ENCODE measurements around the gene INO80. TPM values are rescaled to one million over a fixed set of nuclear protein-coding genes. Genes with fewer than 3 reads are reported as not detected.

INO80 gene
- total and polyA plus RNA-seq, 2 donors (not counting 3 experiments of a cell fraction or from before 2014, with no cell fraction given): 5.7 to 29.1 TPM

DNA sequence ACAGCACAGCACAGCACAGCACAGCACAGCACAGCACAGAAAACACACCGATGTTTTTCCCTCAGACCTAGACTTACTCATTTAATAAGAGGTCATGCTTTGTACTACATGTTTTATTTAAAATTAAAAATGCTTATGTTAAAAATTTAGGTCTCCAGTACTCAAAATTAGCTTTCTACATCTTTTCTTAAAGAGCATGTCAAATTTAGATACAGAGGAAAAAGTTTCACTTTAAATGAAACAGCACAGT lies 84.1 kb downstream of the INO80 start:
- intact Hi-C loops (cut with micrococcal nuclease): no loop called here
- Histone ChIP-seq H3K36me3 (ENCODE audit: control insufficient read depth in 2 of 2, extremely low read depth in 1 of 2, insufficient read depth in 2 of 2, low read length in 2 of 2) (peaks cover 0 to 10% of the 10 kb centered on the region in 2 experiments), H2AFZ (ENCODE audit: low read depth, low read length) (no peak overlapping the region), H3K27ac (ENCODE audit: insufficient read depth, low read depth, low read length) (no peak overlapping the region), H3K9me3 (replicated peaks; ENCODE audit: control insufficient read depth, insufficient read depth, low read length) (no peaks in the 10 kb centered on the region), H3K4me1 (ENCODE audit: control insufficient read depth, extremely low read depth, insufficient read depth, low read length) (no peaks in the 10 kb centered on the region), H3K79me2 (ENCODE audit: control insufficient read depth, insufficient read depth, low read length) (peaks cover 4% of the 10 kb centered on the region), H3K9ac (replicated peaks; ENCODE audit: extremely low read depth, insufficient read depth, low read length) (no peak overlapping the region), H3K27me3 (ENCODE audit: control insufficient read depth in 2 of 2, insufficient read depth in 2 of 2, low read length in 2 of 2) (no peaks in the 10 kb centered on the region), H3K4me2 (ENCODE audit: insufficient read depth, low read length) (no peak overlapping the region), H3K4me3 (replicated peaks in 1 of 3; ENCODE audit: insufficient read depth in 1 of 3, low read depth in 1 of 3, low read length in 3 of 3) (no peak overlapping the region), H3K9me1 (replicated peaks; ENCODE audit: control insufficient read depth, extremely low read depth, insufficient read depth, low read length) (no peaks in the 10 kb centered on the region), H4K20me1 (replicated peaks; ENCODE audit: control insufficient read depth, extremely low read depth, insufficient read depth, low read length) (no peaks in the 10 kb centered on the region)
- ChIA-PET POLR2A (no interaction called here), CTCF (interaction anchor here (0.7 to 18.2 kb wide), 3 partner anchors 13 to 137 kb away, joined by 3 to 405 read pairs (median 3); no protein-coding TSS in a partner anchor)
- dilution Hi-C loops (cut with MboI; ENCODE audit: extremely low pct_ligation_motif_present, low sequenced_read_pairs): no loop called here
- TF ChIP-seq JUN (IDR thresholded peaks at IDR 0.05; ENCODE audit: borderline replicate concordance, insufficient read depth, insufficient read length, low read depth) (no peak), EZH2 (IDR thresholded peaks at IDR 0.05; ENCODE audit: borderline replicate concordance, low read depth, low read length, severe bottlenecking) (no peak), GATA2 (IDR thresholded peaks at IDR 0.05; ENCODE audit: insufficient read depth, insufficient read length, low read depth, low read length) (no peak), CTCF (IDR thresholded peaks at IDR 0.05; ENCODE audit: extremely low read depth in 1 of 2, insufficient read depth in 1 of 2, low read depth in 1 of 2, low read length in 2 of 2) (no peak), POLR2AphosphoS5 (IDR thresholded peaks at IDR 0.05; ENCODE audit: insufficient read depth, low read depth, low read length) (no peak), MYC (IDR thresholded peaks at IDR 0.05; ENCODE audit: low read depth, low read length) (no peak), POLR2A (IDR thresholded peaks at IDR 0.05; ENCODE audit: low read depth, low read length) (no peak), FOS (IDR thresholded peaks at IDR 0.05; ENCODE audit: borderline replicate concordance, insufficient read depth, low read length) (no peak)
- TF ChIP-seq, protein P1, sequence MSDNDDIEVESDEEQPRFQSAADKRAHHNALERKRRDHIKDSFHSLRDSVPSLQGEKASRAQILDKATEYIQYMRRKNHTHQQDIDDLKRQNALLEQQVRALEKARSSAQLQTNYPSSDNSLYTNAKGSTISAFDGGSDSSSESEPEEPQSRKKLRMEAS (IDR thresholded peaks at IDR 0.05; ENCODE audit: insufficient read depth, insufficient read length): no peak
- BruUV-seq (replicated peaks): no TSS peak
- no peak for FAIRE-seq
- DNase-seq (ENCODE audit: low read depth, low spot score): no peak

Data from endothelial cell of umbilical vein (primary cell).